CD4-positive, alpha-beta T cell treated with Interleukin-10 for 1 hour (primary cell): ENCODE results near the gene ABCC8.

ENCODE experiments used
- DNase-seq: peaks from one replicate; pipeline ENCODE4 v3.0.0-alpha.2; 2020

ABCC8 gene

GRCh38 chr11:17343257-17343656 lies 133.4 kb downstream of the ABCC8 start:
- no peak for DNase-seq
